DMS79 (cell line): Measurements from ENCODE around the gene TYMP.
"Not testable (repeated sequence)": the region's sequence is repeated elsewhere in the genome, so short reads cannot be mapped to it uniquely, and the experiment has no call there.

ENCODE experiments used
- DNase-seq: peaks from one replicate; lab custom pipeline; 2025; lab: John Stamatoyannopoulos, UW

The TYMP gene

GRCh38 chr22:50537765-50538164 is 8.0 kb upstream of the TYMP start:
- no peak for DNase-seq

GRCh38 chr22:50536226-50536625 is 6.4 kb upstream of the TYMP start:
- DNase-seq: no peak

- no peak for DNase-seq
Observed at GRCh38 chr22:50535113-50535512, 5.3 kb upstream of the TYMP start.

- DNase-seq: not testable (repeated sequence)
Observed at GRCh38 chr22:50533856-50534711, 4.3 kb upstream of the TYMP start.

GRCh38 chr22:50532824-50533796 is 3.3 kb upstream of the TYMP start:
- no peak for DNase-seq

GRCh38 chr22:50531962-50532674 is 2.3 kb upstream of the TYMP start:
- DNase-seq: no peak

GRCh38 chr22:50531546-50531961 is 1.7 kb upstream of the TYMP start:
- no peak for DNase-seq

- peak; percentile 36 for DNase-seq
Observed at GRCh38 chr22:50530877-50531545, 1.2 kb upstream of the TYMP start.

GRCh38 chr22:50530580-50530876 is 716 bp upstream of the TYMP start:
- no peak for DNase-seq

GRCh38 chr22:50529416-50529896 is 356 bp downstream of the TYMP start:
- no peak for DNase-seq

- no peak for DNase-seq
Observed at GRCh38 chr22:50528682-50529415, 963 bp downstream of the TYMP start.

- no peak for DNase-seq
Observed at GRCh38 chr22:50527921-50528681, 1.7 kb downstream of the TYMP start.

- DNase-seq: no peak
Observed at GRCh38 chr22:50526834-50527801, 2.7 kb downstream of the TYMP start.

- DNase-seq: peak; percentile 26
Observed at GRCh38 chr22:50526108-50526833, 3.5 kb downstream of the TYMP start.

GRCh38 chr22:50525858-50526107 is 4.0 kb downstream of the TYMP start:
- DNase-seq: no peak

GRCh38 chr22:50525104-50525857 is 4.5 kb downstream of the TYMP start, which contains the start of gene SCO2:
SCO2 (minus strand) TSS chr22:50525598; CDS start chr22:50524411, 1,187 bp downstream.
- DNase-seq: peak; percentile 73

GRCh38 chr22:50524676-50525103 is 5.1 kb downstream of the TYMP start:
- no peak for DNase-seq
